PC-9 (cell line): Measurements from ENCODE around the gene FJX1.

ENCODE experiments used
- CTCF ChIP-seq: fragments of 200-600 bp; sonication (generic); conservative IDR thresholded peaks from 2 replicates; pipeline ENCODE4 v1.6.1; 2017; ENCODE audit warnings: mixed run types, antibody characterized with exemption, mild to moderate bottlenecking, moderate library complexity
- EZH2 ChIP-seq: fragments of 200-600 bp; sonication (generic); IDR thresholded peaks from 2 replicates; pipeline ENCODE4 v1.8.0; 2017; ENCODE audit warnings: antibody characterized with exemption, low read depth

- TF ChIP-seq CTCF (no peak), EZH2 (no peak)
These were observed 29.6 kb upstream of the FJX1 start for GRCh38 chr11:35588627-35589026.
